WTC11 (cell line): Measurements from ENCODE around the gene ASB1. TPM values are rescaled to one million over a fixed set of nuclear protein-coding genes. Genes with fewer than 3 reads are reported as not detected.

Source experiments
- ATAC-seq: fragments of 200-7000 bp; cut with Tn5 transposase; 2 replicates; pipeline ENCODE4 v1.10.0; 2021; ENCODE audit warnings: mild to moderate bottlenecking, moderate library complexity
- CTCF ChIA-PET: fragments of 300-600 bp; sonication (Branson Sonifier 250); formaldehyde crosslinking; loops from one replicate; lab custom pipeline; 2021; ENCODE audit warnings: antibody characterized with exemption; lab: Charles Lee
- POLR2A ChIA-PET: fragments of 350-600 bp; sonication (Branson Sonifier 250); formaldehyde crosslinking; loops from one replicate; lab custom pipeline; 2021; ENCODE audit warnings: antibody characterized with exemption; lab: Charles Lee
- DNase-seq: peaks from one replicate; pipeline ENCODE4 v3.0.0; 2021; ENCODE audit warnings: low spot score
- H3K27ac Mint-ChIP-seq: 2 replicates; pipeline ENCODE4 v1.8.0; 2021; ENCODE audit warnings: mixed read lengths
- H3K27me3 Mint-ChIP-seq: 2 replicates; pipeline ENCODE4 v1.8.0; 2021; ENCODE audit warnings: low read depth, mild to moderate bottlenecking, moderate library complexity, mixed read lengths
- H3K36me3 Mint-ChIP-seq: 2 replicates; pipeline ENCODE4 v1.8.0; 2021; ENCODE audit warnings: mixed read lengths
- H3K4me1 Mint-ChIP-seq: 2 replicates; pipeline ENCODE4 v1.8.0; 2022; ENCODE audit warnings: mixed read lengths
- H3K4me3 Mint-ChIP-seq: 2 replicates; pipeline ENCODE4 v1.8.0; 2021; ENCODE audit warnings: mild to moderate bottlenecking, moderate library complexity, mixed read lengths
- H3K9me3 Mint-ChIP-seq: 2 replicates; pipeline ENCODE4 v1.8.0; 2021; ENCODE audit warnings: mixed read lengths
- ATF1 ChIP-seq: sonication (generic); formaldehyde crosslinking; IDR thresholded peaks from 2 replicates; pipeline ENCODE4 v1.8.1; 2023; ENCODE audit warnings: mild to moderate bottlenecking, moderate library complexity, missing genetic modification reagents
- ATF6 ChIP-seq: sonication (generic); formaldehyde crosslinking; IDR thresholded peaks from 2 replicates; pipeline ENCODE4 v1.8.1; 2023; ENCODE audit warnings: mild to moderate bottlenecking, missing genetic modification reagents
- E2F1 ChIP-seq: sonication (generic); formaldehyde crosslinking; IDR thresholded peaks from 2 replicates; pipeline ENCODE4 v1.8.0; 2022; ENCODE audit warnings: mild to moderate bottlenecking, missing genetic modification reagents
- ELF4 ChIP-seq: sonication (generic); formaldehyde crosslinking; IDR thresholded peaks from 2 replicates; pipeline ENCODE4 v1.8.1; 2022; ENCODE audit warnings: low read depth, mild to moderate bottlenecking, moderate library complexity, missing genetic modification reagents
- ERG ChIP-seq: fragments of 250-450 bp; sonication (Bioruptor Pico); IDR thresholded peaks from 2 replicates; pipeline ENCODE4 v1.8.0; 2021; ENCODE audit warnings: mild to moderate bottlenecking
- MLX ChIP-seq: sonication (generic); formaldehyde crosslinking; IDR thresholded peaks from 2 replicates; pipeline ENCODE4 v1.8.1; 2023; ENCODE audit warnings: mild to moderate bottlenecking, missing genetic modification reagents, moderate library complexity
- MXD4 ChIP-seq: fragments of 250-450 bp; sonication (Bioruptor Pico); IDR thresholded peaks from 2 replicates; pipeline ENCODE4 v1.8.0; 2021; ENCODE audit warnings: mild to moderate bottlenecking, moderate library complexity, borderline replicate concordance
- MYBL2 ChIP-seq: sonication (generic); formaldehyde crosslinking; IDR thresholded peaks from 2 replicates; pipeline ENCODE4 v1.8.1; 2023; ENCODE audit warnings: mild to moderate bottlenecking, moderate library complexity, missing genetic modification reagents
- NFYB ChIP-seq: sonication (generic); formaldehyde crosslinking; conservative IDR thresholded peaks from 2 replicates; pipeline ENCODE4 v1.8.0; 2022; ENCODE audit warnings: low read depth, missing genetic modification reagents
- NR1H2 ChIP-seq: sonication (generic); formaldehyde crosslinking; IDR thresholded peaks from 2 replicates; pipeline ENCODE4 v1.9.0; 2021; ENCODE audit warnings: mild to moderate bottlenecking, moderate library complexity, missing genetic modification reagents
- NR3C1 ChIP-seq: sonication (generic); formaldehyde crosslinking; conservative IDR thresholded peaks from 2 replicates; pipeline ENCODE4 v1.8.1; 2023; ENCODE audit warnings: low read depth, mild to moderate bottlenecking, missing genetic modification reagents
- SMAD4 ChIP-seq: sonication (generic); formaldehyde crosslinking; IDR thresholded peaks from 2 replicates; pipeline ENCODE4 v1.8.0; 2022; ENCODE audit warnings: mild to moderate bottlenecking, missing genetic modification reagents
- SP1 ChIP-seq: sonication (generic); formaldehyde crosslinking; conservative IDR thresholded peaks from 2 replicates; pipeline ENCODE4 v1.8.1; 2022; ENCODE audit warnings: missing genetic modification reagents
- TCF7 ChIP-seq: sonication (generic); formaldehyde crosslinking; IDR thresholded peaks from 2 replicates; pipeline ENCODE4 v1.8.0; 2022; ENCODE audit warnings: mild to moderate bottlenecking, low read depth, missing genetic modification reagents, moderate library complexity
- TP53 ChIP-seq: sonication (generic); formaldehyde crosslinking; IDR thresholded peaks from 2 replicates; pipeline ENCODE4 v1.8.1; 2023; ENCODE audit warnings: mild to moderate bottlenecking, missing genetic modification reagents
- USF2 ChIP-seq: sonication (generic); formaldehyde crosslinking; IDR thresholded peaks from 2 replicates; pipeline ENCODE4 v1.8.1; 2023; ENCODE audit warnings: mild to moderate bottlenecking, missing genetic modification reagents, moderate library complexity
- ZNF121 ChIP-seq: sonication (generic); formaldehyde crosslinking; IDR thresholded peaks from 2 replicates; pipeline ENCODE4 v1.8.0; 2023; ENCODE audit warnings: missing genetic modification reagents
- ZNF138 ChIP-seq: sonication (generic); formaldehyde crosslinking; conservative IDR thresholded peaks from 2 replicates; pipeline ENCODE4 v1.8.1; 2022; ENCODE audit warnings: mild to moderate bottlenecking, moderate library complexity, missing genetic modification reagents
- total RNA-seq: library from RNA; stranded (reverse); gene quantifications from 3 replicates; pipeline ENCODE4 v1.2.3, GENCODE V29; 2021
- TF ChIP-seq, protein P1 (sequence below): fragments of 250-450 bp; sonication (Bioruptor Pico); IDR thresholded peaks from 2 replicates; pipeline ENCODE4 v1.9.0; 2021; ENCODE audit warnings: mild to moderate bottlenecking
- TF ChIP-seq, protein P2 (sequence below): fragments of 250-450 bp; sonication (Bioruptor Pico); conservative IDR thresholded peaks from 2 replicates; pipeline ENCODE4 v1.9.0; 2021; ENCODE audit warnings: mild to moderate bottlenecking

Gene ASB1
- total RNA-seq, 1 experiment from 2014 or later, result 43.9 TPM

DNA sequence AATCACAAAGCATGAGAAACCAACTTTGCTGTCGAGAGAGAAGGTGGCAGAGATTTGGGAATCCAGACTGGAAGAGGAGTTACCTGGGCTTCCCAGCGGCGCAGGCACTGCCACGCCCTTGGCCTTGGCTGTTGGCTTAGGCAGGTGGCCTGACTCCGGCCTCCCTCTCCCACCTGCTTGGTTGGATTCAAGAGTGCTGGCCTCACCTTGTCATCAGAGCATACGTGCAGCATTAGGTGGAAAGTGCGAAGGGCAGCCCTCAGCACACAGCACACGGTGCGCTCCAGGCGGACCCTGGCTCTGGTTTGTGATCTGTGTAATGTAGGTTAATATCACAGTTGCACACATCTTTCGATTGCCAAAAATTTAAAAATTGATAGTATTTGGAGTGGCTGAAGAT, 19.2 kb upstream of the ASB1 start (continued):
- TF ChIP-seq USF2 (CRISPR knock-in tag) (no peak), MXD4 (CRISPR knock-in tag) (no peak), NR1H2 (CRISPR knock-in tag) (no peak), TP53 (CRISPR knock-in tag) (no peak), ZNF138 (no peak), ELF4 (CRISPR knock-in tag) (no peak), MYBL2 (CRISPR knock-in tag) (no peak), TCF7 (no peak)
- TF ChIP-seq, all 79 proteins: peak for 0

- Mint-ChIP-seq H3K27me3 (no peaks in the 10 kb centered on the region), H3K27ac (no peak overlapping the region), H3K36me3 (no peaks in the 10 kb centered on the region), H3K4me1 (peaks cover 19% of the 10 kb centered on the region), H3K4me3 (no peak overlapping the region), H3K9me3 (no peaks in the 10 kb centered on the region)
- DNase-seq (no peak), ATAC-seq (no peak; the same call in 1 of the 2 replicates)
- TF ChIP-seq MYBL2 (CRISPR knock-in tag), result no peak
- 0 out of 2 replicates have a peak, but pooled peaks have one; percentile 11 for TF ChIP-seq ZNF121
- no peak for TF ChIP-seq SMAD4 (CRISPR knock-in tag)
- no peak for TF ChIP-seq MLX (CRISPR knock-in tag)
- ChIA-PET CTCF (interaction anchor here (1.1 to 1.4 kb wide), 2 partner anchors 24 to 41 kb away, joined by 4 to 5 read pairs; no protein-coding TSS in a partner anchor), POLR2A (no interaction called here)
Observed at GRCh38 chr2:238408615-238409340, 17.9 kb upstream of the ASB1 start.

DNA sequence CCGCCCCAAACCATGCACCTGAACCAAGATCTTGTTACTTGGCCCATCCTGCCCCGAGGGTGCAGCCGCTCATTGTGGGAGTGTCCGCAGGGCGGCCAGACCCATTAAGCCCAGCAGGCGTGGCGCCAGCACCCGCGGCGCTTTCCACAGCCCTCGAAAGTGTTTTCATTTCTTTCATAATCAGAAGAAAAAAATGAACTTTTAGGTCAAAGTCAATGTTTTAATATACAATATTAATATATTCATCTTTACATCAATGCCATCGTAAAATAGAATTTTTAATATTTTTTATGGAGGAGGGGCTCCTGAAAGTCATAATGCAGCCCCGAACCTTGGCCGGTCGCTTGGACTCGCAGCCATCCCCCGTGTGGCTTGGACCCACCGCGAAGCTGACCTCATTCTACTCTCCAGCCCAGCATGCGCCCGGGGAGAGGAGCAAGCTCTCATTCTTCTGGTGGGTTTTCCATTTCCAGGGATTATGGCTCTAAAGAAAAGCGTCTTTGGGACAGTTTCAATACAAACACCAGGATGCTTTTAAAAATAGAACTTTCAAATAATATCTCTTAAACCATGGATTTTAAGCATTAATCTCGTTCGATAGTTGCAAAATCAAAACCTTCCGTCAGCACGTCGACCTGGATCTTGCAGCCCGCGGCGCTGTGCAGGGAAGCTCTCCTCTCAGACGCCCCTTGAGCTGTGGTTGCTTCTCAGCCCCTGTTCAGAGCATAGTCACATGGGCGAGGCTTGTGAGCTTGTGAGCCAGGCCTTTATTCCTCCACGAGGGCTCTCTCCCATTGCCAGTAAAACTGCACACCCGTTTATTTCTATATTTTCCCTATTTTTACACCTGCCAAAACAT, 17.2 kb upstream of the ASB1 start:
- Mint-ChIP-seq H3K36me3 (no peaks in the 10 kb centered on the region), H3K9me3 (no peaks in the 10 kb centered on the region), H3K27ac (0 out of 2 replicates have a peak overlapping the region, but pooled peaks have one; percentile 36), H3K4me3 (no peak overlapping the region), H3K4me1 (peaks cover 13% of the 10 kb centered on the region), H3K27me3 (no peaks in the 10 kb centered on the region)
- ChIA-PET POLR2A (no interaction called here), CTCF (interaction anchor here (0.9 to 1.4 kb wide), 4 partner anchors 24 to 52 kb away, joined by 3 to 5 read pairs (median 4); no protein-coding TSS in a partner anchor)
- ATAC-seq (no peak), DNase-seq (no peak)
- TF ChIP-seq E2F1 (CRISPR knock-in tag) (no peak), SP1 (CRISPR knock-in tag) (no peak), ATF1 (no peak), ERG (CRISPR knock-in tag) (no peak), ZNF138 (no peak), NFYB (CRISPR knock-in tag) (no peak), ATF6 (CRISPR knock-in tag) (no peak), NR3C1 (no peak)
- TF ChIP-seq, protein P1, sequence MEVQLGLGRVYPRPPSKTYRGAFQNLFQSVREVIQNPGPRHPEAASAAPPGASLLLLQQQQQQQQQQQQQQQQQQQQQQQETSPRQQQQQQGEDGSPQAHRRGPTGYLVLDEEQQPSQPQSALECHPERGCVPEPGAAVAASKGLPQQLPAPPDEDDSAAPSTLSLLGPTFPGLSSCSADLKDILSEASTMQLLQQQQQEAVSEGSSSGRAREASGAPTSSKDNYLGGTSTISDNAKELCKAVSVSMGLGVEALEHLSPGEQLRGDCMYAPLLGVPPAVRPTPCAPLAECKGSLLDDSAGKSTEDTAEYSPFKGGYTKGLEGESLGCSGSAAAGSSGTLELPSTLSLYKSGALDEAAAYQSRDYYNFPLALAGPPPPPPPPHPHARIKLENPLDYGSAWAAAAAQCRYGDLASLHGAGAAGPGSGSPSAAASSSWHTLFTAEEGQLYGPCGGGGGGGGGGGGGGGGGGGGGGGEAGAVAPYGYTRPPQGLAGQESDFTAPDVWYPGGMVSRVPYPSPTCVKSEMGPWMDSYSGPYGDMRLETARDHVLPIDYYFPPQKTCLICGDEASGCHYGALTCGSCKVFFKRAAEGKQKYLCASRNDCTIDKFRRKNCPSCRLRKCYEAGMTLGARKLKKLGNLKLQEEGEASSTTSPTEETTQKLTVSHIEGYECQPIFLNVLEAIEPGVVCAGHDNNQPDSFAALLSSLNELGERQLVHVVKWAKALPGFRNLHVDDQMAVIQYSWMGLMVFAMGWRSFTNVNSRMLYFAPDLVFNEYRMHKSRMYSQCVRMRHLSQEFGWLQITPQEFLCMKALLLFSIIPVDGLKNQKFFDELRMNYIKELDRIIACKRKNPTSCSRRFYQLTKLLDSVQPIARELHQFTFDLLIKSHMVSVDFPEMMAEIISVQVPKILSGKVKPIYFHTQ (CRISPR knock-in tag), result no peak
- TF ChIP-seq, protein P2, sequence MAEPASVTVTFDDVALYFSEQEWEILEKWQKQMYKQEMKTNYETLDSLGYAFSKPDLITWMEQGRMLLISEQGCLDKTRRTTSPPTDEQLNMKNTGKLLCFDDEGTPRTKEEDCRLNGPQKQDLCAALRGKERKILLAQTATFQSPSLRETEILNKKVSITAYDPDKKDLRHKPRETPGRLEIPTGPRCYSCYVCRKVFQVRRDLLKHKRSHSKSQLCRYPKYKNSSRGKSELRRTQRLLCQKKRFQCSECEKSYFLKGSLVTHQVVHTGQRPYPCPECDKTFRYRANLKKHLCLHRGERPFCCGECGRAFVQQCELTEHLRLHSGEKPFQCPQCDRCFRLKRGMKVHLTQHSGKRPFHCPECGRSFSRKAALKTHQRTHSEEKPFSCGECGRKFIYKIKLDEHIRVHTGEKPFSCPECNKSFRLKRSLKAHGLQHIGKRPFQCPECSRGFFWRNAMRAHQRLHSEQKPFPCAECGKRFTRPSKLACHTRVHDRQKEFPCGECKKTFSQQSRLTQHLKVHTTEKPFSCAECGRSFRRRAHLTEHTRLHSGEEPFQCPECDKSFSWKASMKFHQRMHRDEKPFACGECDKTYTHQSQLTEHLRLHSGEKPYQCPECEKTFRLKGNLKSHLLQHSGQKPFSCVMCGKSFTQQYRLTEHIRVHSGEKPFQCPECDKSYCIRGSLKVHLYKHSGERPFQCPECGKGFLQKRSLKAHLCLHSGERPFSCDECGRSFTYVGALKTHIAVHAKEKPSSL (CRISPR knock-in tag), result no peak
